CD14-positive monocyte (primary cell): ENCODE measurements around the gene GRK5. TPM values are rescaled to one million over a fixed set of nuclear protein-coding genes. Genes with fewer than 3 reads are reported as not detected.
"Not testable (repeated sequence)": the region's sequence is repeated elsewhere in the genome, so short reads cannot be mapped to it uniquely, and the experiment has no call there.

Experiments
- DNase-seq, 3 donors: peaks; one replicate each; pipeline ENCODE4 v3.0.0-alpha.2; 2011 to 2022
- H2AFZ ChIP-seq: 2 replicates; pipeline ENCODE4 v1.6.0; 2012; ENCODE audit warnings: mild to moderate bottlenecking, low read depth, low read length, inconsistent platforms; ENCODE audit not compliant: insufficient read depth, poor library complexity, severe bottlenecking
- H3K27ac ChIP-seq, 2 donors: 1 replicate in 1 of 2; 2 replicates in 1 of 2; pipeline ENCODE4 v1.5.1; 2012 to 2013; ENCODE audit warnings: low read length in 2 of 2, control low read depth in 1 of 2, inconsistent platforms in 1 of 2, low read depth in 1 of 2, mild to moderate bottlenecking in 1 of 2
- H3K27me3 ChIP-seq, 2 donors: one replicate each; pipeline versions ENCODE4 v1.6.0 to v1.6.1; 2011 to 2013; ENCODE audit warnings: low read length in 2 of 2; ENCODE audit not compliant: control insufficient read depth in 2 of 2, insufficient read depth in 2 of 2
- H3K36me3 ChIP-seq, 2 donors: replicated peaks in 1 of 2; 1 replicate in 1 of 2; 2 replicates in 1 of 2; pipeline versions ENCODE4 v1.5.1 to v1.6.1; 2012 to 2013; ENCODE audit warnings: low read length in 2 of 2, control low read depth in 1 of 2, inconsistent platforms in 1 of 2, mild to moderate bottlenecking in 1 of 2; ENCODE audit not compliant: insufficient read depth in 2 of 2, control insufficient read depth in 1 of 2
- H3K4me1 ChIP-seq, 2 donors: 1 replicate in 1 of 2; 2 replicates in 1 of 2; pipeline versions ENCODE4 v1.5.1 to v1.6.1; 2012 to 2013; ENCODE audit warnings: low read length in 2 of 2, control low read depth in 1 of 2, inconsistent platforms in 1 of 2, mild to moderate bottlenecking in 1 of 2, moderate library complexity in 1 of 2; ENCODE audit not compliant: insufficient read depth in 2 of 2, control insufficient read depth in 1 of 2
- H3K4me2 ChIP-seq: replicated peaks from 2 replicates; pipeline ENCODE3; 2012; ENCODE audit warnings: low read length, moderate library complexity, mild to moderate bottlenecking; ENCODE audit not compliant: poor library complexity, severe bottlenecking; ENCODE audit errors: extremely low read depth
- H3K4me3 ChIP-seq, 3 experiments: fragments of 200-600 bp in 1 of 3; sonication (generic) in 1 of 3; replicated peaks in 1 of 3; 1 replicate in 2 of 3; 2 replicates in 1 of 3; pipeline ENCODE4 v1.5.1; 2011 to 2013; ENCODE audit warnings: low read length in 3 of 3, mild to moderate bottlenecking in 3 of 3, control low read depth in 2 of 3, low read depth in 2 of 3, inconsistent platforms in 1 of 3, moderate library complexity in 1 of 3
- H3K79me2 ChIP-seq: 2 replicates; pipeline ENCODE4 v1.6.0; 2012; ENCODE audit warnings: mild to moderate bottlenecking, control low read depth, inconsistent platforms, low read length, moderate library complexity; ENCODE audit not compliant: insufficient read depth
- H3K9ac ChIP-seq: 2 replicates; pipeline ENCODE4 v1.6.0; 2017; ENCODE audit warnings: low read length, mild to moderate bottlenecking; ENCODE audit not compliant: insufficient read depth, poor library complexity, severe bottlenecking
- H3K9me3 ChIP-seq, 2 donors: replicated peaks in 1 of 2; 1 replicate in 1 of 2; 2 replicates in 1 of 2; pipeline versions ENCODE4 v1.5.1 to v1.6.1; 2012 to 2013; ENCODE audit warnings: low read length in 2 of 2, control low read depth in 1 of 2; ENCODE audit not compliant: control insufficient read depth in 1 of 2, insufficient read depth in 1 of 2
- H4K20me1 ChIP-seq: 2 replicates; pipeline ENCODE4 v1.6.0; 2012; ENCODE audit warnings: mild to moderate bottlenecking, low read length, control low read depth, moderate library complexity; ENCODE audit not compliant: insufficient read depth
- H3K27ac Mint-ChIP-seq, 7 donors: one replicate each; pipeline ENCODE4 v1.8.0; 2020; ENCODE audit warnings: mild to moderate bottlenecking in 7 of 7, mixed read lengths in 7 of 7, moderate library complexity in 6 of 7, inconsistent platforms in 2 of 7
- H3K27me3 Mint-ChIP-seq, 3 donors: one replicate each; pipeline ENCODE4 v1.8.0; 2021 to 2022; ENCODE audit warnings: low read depth in 3 of 3, mild to moderate bottlenecking in 3 of 3, mixed read lengths in 3 of 3, moderate library complexity in 3 of 3, inconsistent platforms in 1 of 3
- H3K36me3 Mint-ChIP-seq, 2 donors: one replicate each; pipeline ENCODE4 v1.8.0; 2020; ENCODE audit warnings: mixed read lengths in 2 of 2, inconsistent platforms in 1 of 2, mild to moderate bottlenecking in 1 of 2
- H3K4me1 Mint-ChIP-seq: one replicate; pipeline ENCODE4 v1.8.0; 2020; ENCODE audit warnings: mild to moderate bottlenecking, mixed read lengths
- H3K4me3 Mint-ChIP-seq, 2 donors: one replicate each; pipeline ENCODE4 v1.8.0; 2020; ENCODE audit warnings: mild to moderate bottlenecking in 2 of 2, mixed read lengths in 2 of 2, moderate library complexity in 1 of 2
- H3K9me3 Mint-ChIP-seq, 7 donors: one replicate each; pipeline ENCODE4 v1.8.0; 2020 to 2022; ENCODE audit warnings: mixed read lengths in 7 of 7, mild to moderate bottlenecking in 6 of 7, moderate library complexity in 6 of 7, inconsistent platforms in 2 of 7
- CTCF ChIP-seq: fragments of 200-600 bp; IDR thresholded peaks from one replicate; pipeline ENCODE4 v1.8.0; 2022; ENCODE audit warnings: antibody characterized with exemption, mild to moderate bottlenecking
- WGBS: methylation state at CpG from one replicate; pipeline ENCODE4 v1.1.5; 2013; ENCODE audit warnings: missing lambda C conversion rate; ENCODE audit not compliant: insufficient coverage; 5-methylcytosine and 5-hydroxymethylcytosine counted together
- intact Hi-C, 2 donors: fragments of 100-400 bp; cut with micrococcal nuclease; formaldehyde crosslinking; loops; one replicate each; pipeline versions ENCODE4 v1.15.0 to v1.15.1; 2023
- polyA plus RNA-seq, 3 donors: library from polyadenylated mRNA; depleted of rRNA in 1 of 3; unstranded in 2 of 3; stranded (reverse) in 1 of 3; fragments of 300-500 nt in 2 of 3; fragments of >200 nt in 1 of 3; fragmentation: Illumina TruSeq in 2 of 3; gene quantifications; 1 replicate in 2 of 3; 2 replicates in 1 of 3; pipeline ENCODE4 v1.2.3, GENCODE V29; 2012 to 2021

GRK5 gene
- polyA plus RNA-seq, 3 donors, result 1.2 to 6.5 (median 2.8) TPM

DNA sequence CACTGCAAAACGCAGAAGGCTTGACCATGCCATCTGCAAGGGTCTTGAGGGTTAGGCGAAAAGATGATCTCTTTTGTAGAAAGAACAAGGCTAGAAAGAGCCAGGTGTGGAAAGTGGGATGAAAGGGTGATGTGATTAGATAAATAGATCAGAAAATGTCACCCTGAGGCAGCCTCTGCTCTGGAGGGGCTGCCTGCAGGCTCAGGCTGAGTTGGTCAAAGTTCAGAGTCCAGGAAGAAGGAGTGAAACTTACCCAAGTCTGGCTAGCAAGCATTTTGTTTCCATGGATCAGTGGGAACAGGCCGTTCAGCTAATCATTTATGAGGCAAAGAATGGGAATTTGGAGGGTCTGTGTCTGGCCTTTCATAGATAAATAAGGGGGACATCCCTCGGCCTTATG lies 255.4 kb downstream of the GRK5 start:
- Histone ChIP-seq H2AFZ (no peak overlapping the region), H3K4me2 (no peak overlapping the region), H3K9me3 (peaks cover 0 to 12% of the 10 kb centered on the region in 2 donors), H3K79me2 (no peaks in the 10 kb centered on the region), H3K4me3 (no peak overlapping the region), H3K36me3 (no peaks in the 10 kb centered on the region), H3K4me1 (peaks cover 6 to 7% of the 10 kb centered on the region in 2 donors), H3K9ac (no peak overlapping the region), H3K27ac (no peak overlapping the region), H3K27me3 (no peaks in the 10 kb centered on the region), H4K20me1 (no peaks in the 10 kb centered on the region)
- intact Hi-C loops, result no loop called here
- no peak overlapping the region for H3K4me3 Mint-ChIP-seq
- H3K4me1 Mint-ChIP-seq, result peaks cover 9% of the 10 kb centered on the region
- WGBS, result 89% methylated on average over 3 of the region's 4 CpGs
- H3K27ac Mint-ChIP-seq, result no peak overlapping the region
- H3K36me3 Mint-ChIP-seq, result no peaks in the 10 kb centered on the region
- DNase-seq, result no peak
- H3K27me3 Mint-ChIP-seq, result peaks cover 6 to 12% (median 8%) of the 10 kb centered on the region in 3 donors
- no peak for TF ChIP-seq CTCF
- H3K9me3 Mint-ChIP-seq, result peaks cover 10 to 14% (median 13%) of the 10 kb centered on the region in 7 donors

GRCh38 chr10:119463195-119463594 lies 255.8 kb downstream of the GRK5 start:
- H3K36me3 Mint-ChIP-seq, H4K20me1 ChIP-seq, H3K27ac ChIP-seq, H3K36me3 ChIP-seq, H3K27me3 ChIP-seq, H2AFZ ChIP-seq, DNase-seq, H3K4me2 ChIP-seq, intact Hi-C loops, H3K4me3 ChIP-seq, H3K4me3 Mint-ChIP-seq, H3K79me2 ChIP-seq, H3K4me1 Mint-ChIP-seq, H3K9ac ChIP-seq, H3K27ac Mint-ChIP-seq, H3K4me1 ChIP-seq: not testable (repeated sequence)
- no CpG with 5 or more reads among the region's 2 CpGs for WGBS
- peaks cover 0 to 12% of the 10 kb centered on the region in 2 donors for H3K9me3 ChIP-seq
- H3K27me3 Mint-ChIP-seq, result peaks cover 6 to 12% (median 8%) of the 10 kb centered on the region in 3 donors
- peaks cover 10 to 14% (median 13%) of the 10 kb centered on the region in 7 donors for H3K9me3 Mint-ChIP-seq
